Measurements from ENCODE around the gene IL6ST.
"Not testable (repeated sequence)": the region's sequence is repeated elsewhere in the genome, so short reads cannot be mapped to it uniquely, and the experiment has no call there.

The IL6ST gene

DNA sequence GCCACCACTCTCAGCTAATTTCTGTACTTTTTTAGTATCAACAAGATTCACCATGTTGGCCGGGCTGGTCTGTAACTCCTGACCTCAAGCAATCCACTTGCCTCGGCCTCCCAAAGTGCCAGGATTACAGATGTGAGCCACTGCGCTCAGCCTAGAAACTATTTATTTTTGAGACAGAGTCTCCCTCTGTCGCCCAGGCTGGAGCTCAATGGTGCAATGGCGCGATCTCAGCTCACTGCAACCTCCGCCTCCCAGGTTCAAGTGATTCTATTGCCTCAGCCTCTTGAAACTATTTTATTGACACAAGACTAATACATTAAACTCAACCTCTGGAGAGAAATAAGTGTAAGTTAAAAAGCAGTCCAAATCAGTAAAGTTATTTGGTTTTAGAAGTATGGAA lies 34.0 kb downstream of the IL6ST start:
- DNase-seq, result no peak

DNA sequence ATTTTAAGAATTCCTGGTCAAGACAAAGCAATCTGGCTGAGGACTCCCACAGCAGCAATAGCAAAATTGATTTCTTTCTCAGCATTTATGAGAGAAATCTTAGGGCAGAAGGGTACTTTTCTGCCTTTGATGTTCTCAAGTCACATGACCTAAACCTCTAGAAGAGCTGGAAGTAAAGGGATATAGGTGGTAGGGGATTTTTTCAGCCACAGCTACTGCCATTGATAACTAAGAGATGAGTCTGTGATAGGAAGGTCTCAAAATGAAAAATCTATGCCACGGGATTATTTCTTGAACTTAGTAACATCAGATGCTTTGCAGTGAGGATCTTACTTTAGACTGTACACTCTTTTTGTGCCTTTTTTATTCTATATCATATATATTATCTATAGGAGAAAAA lies 35.6 kb downstream of the IL6ST start:
- DNase-seq, result no peak

DNA sequence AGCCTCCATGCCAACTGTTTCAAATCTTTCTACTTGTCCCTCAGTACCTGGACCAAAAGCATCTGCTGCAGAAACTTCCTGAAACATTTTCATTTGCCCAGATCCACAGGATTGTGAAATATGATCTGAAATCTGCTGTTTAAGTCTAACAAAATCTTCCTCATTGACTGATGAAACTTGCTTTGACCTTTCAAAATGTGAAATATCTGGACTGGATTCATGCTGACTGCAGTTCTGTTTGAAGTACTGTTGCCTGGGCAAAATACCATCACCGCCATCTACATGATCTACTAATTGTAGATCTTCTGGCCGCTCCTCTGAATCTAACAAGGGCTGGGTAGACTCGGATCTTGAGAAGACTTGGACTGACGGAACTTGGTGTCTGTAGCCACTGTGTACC lies 53.6 kb downstream of the IL6ST start:
- DNase-seq, result not testable (repeated sequence)

DNA sequence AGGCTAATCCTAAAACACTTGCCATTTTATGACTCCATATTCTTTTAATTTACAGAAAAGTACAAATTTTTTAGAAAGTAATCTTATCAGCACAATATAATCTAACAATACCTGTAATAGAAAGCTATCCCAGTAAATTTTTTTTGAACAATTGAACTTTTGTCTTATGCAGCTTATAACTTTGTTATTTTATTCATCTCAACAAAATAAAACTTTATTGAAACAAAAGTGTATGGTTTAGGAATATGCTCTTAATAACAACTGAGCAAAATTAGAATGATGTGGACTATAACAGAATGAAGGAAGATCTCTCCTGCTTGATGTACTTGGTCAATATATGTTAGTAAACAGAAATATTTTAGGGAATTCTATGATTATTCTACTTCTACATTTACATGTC lies 57.2 kb downstream of the IL6ST start:
- not testable (repeated sequence) for DNase-seq

DNA sequence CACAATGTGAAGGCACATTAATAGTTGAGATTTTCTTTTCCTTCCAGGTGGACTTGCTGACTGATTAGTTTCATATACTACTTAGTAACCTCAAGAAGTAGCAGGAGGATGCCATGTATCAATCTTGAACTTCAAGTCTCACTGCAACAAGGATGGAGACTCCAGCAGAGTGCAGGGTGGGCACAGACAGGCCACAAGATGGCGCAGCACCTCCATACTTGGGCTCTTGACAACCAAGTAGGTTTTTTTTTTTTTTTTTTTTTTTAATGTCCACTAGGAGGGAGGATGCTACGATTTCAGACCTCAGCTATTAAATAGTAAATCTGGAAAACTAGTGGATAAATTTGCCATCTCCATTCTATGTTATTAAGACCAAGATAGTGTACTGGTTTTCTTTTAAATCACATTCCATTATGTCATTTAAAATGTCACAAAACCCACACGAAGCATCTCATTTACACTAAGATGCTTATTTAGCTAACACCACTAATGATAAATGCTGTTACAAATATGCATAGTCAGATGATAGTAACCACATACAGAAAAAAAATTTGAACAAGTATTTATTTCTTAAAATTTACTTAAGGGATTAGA lies 58.6 kb downstream of the IL6ST start:
- peak; percentile 91 for DNase-seq

DNA sequence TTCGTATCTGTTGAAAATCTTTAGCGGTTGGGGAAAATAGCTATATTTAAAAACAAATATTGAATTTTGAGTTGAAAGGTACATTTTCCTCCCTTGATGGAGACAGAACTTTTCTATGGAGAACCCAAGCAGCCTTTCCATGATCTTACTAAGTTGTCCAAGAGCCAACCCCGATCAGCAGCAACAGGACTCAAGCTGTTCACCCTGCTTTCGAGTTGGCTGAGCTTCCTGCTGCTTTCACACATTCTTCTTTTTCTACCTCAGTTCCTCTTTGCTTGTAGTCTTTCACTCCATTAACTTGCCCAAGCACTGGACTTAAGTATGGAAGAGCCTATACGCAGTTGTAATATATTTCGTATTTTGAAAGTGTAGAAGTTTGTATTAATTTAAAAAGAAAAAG lies 59.4 kb downstream of the IL6ST start:
- no peak for DNase-seq

DNA sequence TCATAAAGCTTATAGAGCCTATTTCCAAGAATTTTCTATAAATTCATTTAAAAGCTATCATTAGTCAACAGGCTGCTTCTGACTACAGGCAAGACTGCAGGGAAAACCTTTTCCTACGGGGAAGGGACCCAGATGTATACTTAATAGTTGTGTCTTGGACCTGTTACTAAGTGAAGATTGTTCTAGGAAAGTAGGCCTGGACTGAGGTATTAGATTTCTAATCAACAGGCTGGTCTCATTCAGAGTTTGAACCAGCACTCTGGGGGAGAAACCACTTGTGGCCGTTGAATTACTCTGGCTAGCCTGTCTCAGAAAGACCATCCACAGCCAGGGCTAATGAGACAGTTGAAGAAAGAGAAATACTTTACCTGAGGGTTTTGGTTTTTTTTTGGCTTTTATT lies 60.0 kb downstream of the IL6ST start:
- DNase-seq, result no peak

DNA sequence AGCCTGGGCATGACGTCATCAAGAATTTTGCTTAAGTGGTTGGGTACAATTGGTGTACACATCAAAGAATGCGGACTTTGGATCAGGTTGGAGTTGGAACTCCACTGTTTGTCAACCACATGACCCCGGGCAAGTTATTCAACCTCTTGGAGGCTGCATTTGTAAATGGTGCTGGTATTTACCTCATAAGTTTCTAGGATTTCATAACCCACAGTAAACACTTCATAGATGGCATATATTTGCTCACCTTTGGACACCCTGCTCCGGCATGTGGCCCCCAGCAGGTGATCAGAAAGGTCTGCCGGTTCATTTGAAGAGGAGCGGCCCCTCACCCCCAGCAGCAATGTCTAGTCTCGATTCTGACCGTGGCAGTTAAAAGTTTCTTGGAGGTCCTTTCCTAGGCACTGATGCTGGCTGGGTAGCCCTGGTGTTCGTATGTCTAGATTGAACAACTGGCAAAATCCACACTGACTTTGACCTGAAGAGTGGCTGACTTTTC lies 60.6 kb downstream of the IL6ST start:
- no peak for DNase-seq

DNA sequence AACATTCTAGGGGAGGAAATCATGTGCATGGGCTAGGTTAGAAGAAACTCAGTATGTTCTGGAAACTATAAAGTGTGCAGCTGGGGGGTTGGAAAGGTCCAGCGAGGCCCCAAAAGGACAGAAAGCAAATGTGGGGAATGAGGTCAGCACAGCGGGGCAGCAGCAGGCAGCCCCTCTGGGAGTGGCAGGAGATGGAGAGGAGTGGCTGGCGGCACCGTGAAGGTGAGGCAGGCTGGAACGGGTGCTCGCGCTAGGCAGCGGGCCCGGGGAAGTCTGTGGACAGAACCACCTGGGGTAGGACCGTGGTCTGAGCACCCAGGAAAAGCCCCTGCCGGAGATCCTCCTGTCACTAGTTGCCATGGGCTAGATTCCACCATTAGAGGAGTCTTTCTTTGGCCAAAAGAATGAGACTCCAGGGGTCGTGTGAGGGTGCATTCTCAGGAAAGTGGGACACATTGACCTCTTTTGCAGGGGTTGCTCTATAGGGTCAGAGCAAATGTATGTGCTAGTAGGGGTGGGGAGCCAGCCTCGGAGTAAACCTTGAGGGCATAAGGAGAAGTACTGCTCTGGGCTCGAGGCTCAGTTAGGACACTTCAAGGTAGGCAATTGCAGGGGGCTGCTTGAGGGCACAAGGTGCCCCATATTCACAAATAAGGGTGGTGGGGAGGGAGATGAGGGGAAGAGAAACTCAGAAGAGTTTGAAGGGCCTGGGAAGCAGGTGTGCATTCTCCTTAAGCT lies 61.2 kb downstream of the IL6ST start:
- no peak for DNase-seq

DNA sequence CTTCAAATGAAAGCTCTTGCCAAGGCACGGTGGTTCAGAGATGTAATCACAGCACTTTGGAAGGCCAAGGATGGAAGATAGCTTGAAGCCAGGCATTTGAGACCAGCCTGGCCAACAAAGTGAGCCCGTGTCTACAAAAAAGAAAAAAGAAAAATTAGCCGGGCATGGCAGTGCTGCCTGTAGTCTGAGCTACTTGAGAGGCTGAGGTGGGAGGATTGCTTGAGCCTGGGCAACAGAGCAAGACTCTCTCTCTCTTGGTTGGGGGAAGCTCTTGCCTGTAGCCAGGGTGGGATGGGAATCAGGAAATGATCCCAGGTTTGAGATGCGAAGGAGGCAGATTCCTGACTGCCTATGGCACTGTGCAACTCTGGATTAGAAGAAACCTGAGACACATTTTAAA lies 62.1 kb downstream of the IL6ST start:
- DNase-seq, result no peak

DNA sequence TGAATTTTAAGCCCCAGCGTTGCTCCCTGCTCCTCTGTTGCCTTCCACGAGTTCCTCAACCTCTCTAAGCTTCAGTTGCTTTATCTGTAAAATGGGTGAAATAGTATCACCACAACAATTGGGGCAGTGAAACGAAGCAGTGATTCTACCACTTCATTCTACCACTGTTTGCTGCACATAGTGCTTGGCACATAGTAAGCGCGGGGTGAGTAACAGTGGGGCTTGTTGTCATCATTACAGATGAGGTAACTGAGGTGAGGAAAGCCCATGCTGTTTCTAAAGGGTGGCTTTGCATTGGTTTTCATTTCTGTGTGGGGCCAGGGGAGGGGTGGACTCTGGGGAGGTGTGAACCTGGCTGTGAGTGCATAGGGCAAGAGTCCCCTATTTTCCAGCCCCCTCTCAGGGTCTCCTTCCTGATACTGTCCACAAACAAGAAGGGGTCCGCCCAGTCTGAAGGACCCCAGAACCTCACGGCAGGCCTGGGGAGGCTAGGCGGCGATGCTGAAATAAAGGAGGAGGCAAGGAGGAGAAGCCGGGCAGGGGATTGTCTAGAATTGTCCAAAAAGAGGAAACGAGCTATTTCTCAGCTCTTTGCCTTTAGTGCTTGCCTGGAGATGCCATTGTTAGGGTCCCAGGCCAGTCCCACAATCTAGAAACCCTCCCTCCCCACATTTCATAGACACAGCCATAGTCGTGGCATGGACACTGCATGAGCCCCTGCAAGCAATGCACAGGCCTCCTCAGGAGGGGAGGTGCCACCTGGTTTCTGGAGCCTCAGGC lies 65.6 kb downstream of the IL6ST start:
- no peak for DNase-seq

DNA sequence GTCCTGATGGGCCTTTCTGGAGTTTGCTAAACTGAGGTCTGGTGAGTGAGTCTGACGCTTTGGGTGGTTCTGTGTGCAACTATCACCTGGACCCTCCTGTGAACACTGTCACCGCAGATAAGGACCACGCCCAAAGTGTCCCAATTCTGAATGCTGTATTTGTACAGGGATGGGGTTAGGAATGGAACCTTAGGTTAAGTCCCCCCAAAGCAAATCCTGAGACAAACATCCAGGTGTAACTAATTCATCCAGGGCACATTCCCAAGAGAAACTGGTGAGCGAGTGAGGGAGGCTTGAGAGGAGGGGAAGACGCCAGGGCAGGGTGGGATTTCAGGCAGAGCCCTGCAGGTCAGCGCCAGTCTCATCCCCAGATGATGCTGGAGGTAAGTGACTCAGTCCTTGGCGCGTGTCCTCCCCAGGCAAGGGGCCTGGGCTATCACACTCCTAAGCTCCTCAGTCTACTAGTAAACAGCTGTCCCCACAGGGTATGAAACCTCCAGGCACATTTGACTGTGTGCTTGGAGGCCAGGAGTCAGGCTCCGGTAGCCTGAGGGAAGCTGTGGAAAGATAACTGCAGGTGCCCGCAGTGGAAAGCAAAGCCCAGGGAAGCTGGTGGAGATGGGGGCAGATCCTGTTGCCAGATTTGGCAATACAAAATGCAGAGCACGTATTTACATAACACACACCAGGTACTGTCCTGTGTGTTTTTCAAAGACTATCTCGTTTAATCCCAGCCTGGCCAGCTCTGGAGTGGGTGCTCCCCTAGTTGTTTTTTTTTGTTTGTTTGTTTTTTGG lies 66.7 kb downstream of the IL6ST start:
- DNase-seq, result no peak

DNA sequence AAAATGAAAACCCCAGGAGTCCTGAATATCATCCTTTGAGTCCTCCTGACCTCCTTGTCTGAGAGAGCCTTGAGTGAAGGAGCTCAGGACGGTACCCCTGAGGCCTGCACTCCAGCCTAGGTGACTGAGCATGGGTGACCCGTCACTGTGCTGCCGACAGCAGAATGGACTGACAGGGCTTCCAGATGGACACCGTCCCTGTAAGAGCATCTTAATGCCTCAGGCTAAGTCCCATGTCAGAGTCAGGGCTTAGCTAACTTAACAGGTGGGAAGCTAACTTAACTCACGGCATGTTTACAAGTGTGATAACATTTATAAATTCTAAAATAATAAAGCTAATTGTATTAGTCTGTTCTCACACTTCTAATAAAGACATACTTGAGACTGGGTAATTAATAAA lies 68.3 kb downstream of the IL6ST start:
- no peak for DNase-seq

DNA sequence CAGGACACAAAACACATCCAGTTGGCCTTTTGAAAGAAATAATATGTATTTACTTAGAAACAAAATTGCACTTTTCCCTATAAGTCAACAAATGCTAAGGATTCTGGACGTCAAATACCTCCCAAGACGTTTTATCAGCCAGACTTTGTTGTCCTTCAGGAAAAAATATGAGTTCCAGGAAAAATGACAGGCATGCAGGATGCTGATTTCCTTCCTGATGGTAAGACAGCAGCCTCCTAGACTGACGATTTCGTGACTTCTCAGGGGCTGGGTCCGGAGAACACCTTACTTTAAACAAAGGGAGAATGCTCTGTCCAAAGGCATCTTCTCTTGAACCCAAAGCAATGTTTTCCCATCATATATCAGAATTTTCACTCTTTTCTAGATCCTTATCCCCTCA lies 69.1 kb downstream of the IL6ST start:
- no peak for DNase-seq

DNA sequence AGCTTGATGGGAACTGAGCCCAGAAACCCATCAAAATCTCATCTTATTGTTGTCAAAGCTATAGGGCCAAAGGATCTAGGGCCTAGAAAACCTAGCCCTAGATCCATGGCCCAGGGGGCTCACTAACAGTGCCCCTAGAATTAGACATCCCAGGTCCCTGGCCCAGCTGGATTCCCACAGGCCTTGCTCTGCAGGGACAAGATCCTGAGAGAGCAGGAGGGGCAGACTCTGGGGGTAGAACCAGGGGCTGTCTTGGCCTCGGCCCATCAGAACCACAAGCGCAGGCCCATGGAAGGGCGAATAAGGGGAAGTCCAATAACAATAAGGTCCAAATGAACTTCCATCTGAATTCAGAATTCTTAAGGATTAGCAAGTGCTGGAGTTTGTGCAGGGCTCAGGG lies 69.6 kb downstream of the IL6ST start:
- no peak for DNase-seq

DNA sequence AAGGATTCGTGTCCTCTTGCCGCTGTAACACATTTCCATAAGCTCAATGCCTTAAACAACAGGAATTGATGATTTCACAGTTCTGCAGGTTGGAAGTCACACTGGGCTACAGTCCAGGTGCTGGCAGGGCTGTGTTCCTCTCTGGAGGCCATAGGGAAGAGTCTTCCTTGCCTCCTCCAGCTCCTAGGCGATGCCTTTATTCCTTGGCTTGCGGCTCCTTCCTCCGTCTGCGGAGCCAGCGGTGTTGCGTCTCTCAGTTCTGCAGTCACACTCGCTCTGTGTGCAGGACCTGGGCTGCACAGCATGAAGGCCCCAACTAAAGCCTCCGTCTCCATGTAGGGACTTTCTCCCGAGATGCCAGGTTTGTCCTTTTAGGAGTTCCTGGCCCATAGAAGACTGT lies 70.0 kb downstream of the IL6ST start:
- DNase-seq, result no peak

DNA sequence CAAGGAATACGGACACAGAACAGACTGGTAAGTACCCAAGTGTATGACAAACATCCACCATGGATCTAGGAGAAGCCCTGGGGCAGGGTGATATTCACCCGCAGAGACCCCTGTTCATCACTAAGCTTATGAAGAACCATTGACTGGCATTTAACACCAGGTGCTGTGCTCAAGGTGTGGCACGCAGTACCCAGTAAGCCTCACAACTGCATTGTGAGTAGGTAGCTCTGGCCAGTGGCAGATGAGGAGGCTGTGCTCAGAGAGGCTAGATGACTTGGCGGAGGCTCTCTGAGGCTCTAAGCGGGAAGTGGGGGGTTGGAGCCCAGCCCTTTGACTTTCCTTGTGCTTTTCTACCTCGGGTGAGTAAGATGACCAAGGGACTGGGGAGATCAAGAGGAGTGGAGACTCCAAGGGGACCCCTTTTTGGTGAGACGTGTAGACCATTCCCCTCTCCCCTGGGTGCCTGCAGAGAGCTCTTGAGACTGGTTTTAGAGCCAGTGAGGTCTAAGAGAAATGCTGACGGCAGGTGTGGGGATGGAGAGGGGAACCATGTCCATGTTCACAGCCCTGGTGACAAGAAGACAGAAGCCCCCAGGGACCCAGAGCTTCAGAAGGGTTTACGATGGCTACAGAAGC lies 70.8 kb downstream of the IL6ST start:
- DNase-seq, result no peak

DNA sequence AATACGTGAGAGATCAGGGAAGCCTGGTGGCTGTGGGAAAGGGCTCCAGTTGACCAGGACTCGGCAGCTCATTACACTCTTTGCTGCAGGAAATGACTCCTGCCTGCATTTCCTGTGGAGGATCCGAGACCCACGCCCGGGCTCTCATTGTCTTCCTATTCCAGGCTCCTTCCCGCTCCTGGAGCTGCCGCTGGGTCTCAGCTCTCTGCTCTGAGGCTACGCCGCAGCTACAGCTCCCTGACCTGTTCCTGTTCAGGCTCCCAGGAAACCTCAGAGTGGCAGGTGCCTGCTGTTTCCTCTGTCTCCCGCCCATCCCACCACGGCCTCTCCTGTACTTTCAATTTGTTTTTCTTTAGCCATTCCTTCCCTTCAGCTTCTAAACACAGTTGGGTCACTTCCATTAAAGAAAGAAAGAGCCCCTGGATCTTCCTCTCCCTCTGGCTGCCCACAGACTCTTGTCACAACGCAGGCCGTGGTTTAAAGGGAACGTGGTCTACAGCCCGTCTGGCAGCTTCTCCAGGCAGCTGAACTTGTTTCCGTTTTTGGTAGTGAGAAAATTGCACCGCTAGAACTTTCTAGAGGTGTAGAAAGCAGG lies 71.5 kb downstream of the IL6ST start:
- DNase-seq, result no peak

DNA sequence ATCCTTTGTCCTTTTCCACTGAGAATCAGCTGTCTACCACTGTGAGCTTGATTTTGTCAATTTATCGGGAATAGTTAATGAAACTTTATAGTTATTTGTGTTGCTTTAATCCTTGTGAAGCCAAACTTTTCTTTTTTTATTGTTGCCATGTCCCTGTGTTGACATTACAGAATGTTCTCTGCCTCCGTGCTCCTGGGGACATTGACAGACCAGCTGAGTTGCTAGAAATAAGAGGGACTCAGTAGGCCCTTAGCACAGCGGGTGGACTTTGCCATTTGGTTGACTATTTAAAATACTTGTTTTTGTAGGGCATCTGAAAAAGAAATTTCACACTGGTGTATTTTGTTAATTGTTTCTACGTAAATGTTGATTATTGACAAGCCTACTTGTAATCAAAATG lies 73.1 kb downstream of the IL6ST start:
- DNase-seq, result no peak

DNA sequence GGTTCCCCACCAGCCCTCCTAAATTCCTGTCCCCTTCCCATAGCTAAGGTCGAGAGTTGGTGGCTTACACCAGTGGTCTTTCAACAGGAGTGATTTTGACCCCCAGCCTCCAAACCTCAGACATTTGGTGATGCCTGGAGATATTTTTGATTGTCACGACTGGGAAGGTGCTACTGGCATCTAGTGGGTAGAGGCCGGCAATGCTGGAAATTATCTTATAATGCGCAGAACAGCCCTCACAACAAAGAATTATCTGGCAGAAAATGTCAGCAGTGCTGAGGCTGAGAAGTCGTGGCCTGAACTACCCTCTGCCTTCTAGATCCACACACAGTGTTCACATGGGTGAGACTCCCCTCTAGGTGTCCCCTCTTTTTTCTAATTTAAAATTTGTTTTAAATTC lies 74.0 kb downstream of the IL6ST start:
- no peak for DNase-seq

DNA sequence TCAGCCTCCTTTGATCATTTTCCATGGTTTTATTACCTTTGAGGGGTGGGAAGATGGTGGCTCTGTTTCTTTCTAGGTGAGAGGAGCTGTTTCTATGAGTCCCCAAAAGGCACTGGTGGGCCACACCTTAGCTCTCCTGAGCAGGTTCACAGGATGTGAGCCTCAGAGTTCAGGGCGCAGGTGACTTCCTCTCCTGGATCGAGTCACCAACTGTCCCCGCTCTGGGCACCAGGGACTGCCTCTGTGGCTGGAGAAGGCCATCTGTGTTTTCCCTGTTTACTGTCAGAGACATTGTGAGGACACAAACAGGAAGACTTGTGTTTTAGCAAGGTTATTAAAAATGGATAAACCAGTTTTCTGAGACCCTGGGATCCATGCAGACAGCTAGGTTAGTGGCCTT lies 75.1 kb downstream of the IL6ST start:
- no peak for DNase-seq

Data from activated effector memory CD4-positive, alpha-beta T cell treated with anti-CD3 and anti-CD28 coated beads, Interleukin-2, amount 50 U/mL, for 16 hours (primary cell).